Measurements from ENCODE around the gene FAM156B.
"Not testable (repeated sequence)": the region's sequence is repeated elsewhere in the genome, so short reads cannot be mapped to it uniquely, and the experiment has no call there.

FAM156B gene

DNA sequence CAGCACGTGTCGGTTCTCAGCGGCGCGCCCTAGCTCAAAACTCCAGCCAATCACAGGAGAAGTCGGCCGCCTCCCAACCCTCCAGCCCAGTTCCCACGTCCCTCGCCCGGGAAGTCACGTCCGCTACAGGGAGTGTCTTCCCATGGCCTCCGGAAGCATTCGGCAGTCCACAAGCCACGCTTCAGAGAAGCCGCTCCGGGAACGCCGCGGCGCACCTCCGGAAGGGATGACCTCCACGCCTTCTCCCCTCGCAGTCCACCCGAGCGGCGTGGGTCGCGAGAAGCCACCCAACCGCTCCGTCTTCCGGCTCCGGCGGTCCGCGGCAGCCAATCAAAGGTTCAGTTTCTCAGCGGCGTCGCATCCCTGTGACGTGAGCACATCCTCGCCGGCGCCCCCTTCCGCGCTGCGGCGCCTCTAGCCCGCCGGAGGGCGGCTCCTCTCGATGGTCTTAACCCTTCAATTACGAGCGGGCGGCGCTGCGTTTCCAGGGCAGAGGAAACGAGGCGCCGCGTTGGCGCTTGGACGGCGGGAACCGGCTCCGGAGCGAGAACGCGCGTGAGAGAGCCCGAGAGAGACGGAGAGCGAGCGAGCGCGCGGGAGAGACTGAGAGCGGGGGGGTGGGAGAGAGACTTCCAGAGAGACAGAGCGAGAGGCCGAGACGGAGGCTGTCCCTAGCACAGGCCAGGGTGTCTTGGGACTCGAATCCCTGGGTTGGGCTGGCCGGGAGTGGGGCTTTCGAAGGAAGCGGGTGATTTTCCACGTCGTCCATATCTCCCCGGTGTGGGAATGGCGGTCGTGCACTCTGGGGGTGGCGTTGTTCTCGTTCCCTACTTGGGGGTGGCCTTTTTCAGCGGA is at the start of gene FAM156B:
FAM156B (plus strand) TSS at position 476 of the 855 bp plus-strand sequence. CDS start 9,896 bp downstream, outside the sequence.
- not testable (repeated sequence) for DNase-seq (ENCODE audit: low read depth, low spot score)

DNA sequence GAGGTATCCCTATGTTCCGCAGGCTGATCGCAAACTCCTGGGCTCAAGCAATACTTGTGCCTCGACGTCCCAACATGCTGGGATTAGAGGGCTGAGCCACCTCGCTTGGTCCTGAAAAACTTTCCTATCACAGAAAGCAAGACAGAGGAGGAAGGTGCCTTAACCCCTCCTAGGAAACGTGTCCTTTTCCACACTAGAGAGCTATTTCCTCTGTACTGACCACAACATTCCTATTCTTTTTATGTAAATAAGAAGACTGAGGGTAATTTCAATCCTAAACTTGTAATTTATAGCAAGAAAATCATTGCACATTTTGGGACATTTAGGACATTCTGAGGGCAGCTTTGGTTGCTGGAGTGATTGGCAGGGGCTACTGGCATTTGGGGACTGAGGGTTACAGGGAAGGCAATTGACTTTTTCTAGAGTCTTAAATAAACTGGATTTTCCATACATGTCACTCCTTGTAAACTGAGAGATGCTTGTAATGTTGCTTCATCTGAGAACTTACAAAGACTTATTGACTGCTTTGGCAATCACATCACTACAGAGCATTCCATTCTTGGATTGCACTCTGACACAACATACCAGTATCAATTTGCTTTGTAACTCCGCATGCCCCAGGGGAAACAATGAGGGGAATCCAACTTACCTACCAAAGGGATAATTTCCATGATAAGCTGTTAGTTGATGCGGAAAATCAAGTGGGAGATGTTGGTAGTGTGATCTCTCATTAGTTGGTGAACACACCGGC is 44.8 kb upstream of the FAM156B start:
- no peak for DNase-seq (ENCODE audit: low read depth, low spot score)

- not testable (repeated sequence) for DNase-seq (ENCODE audit: low read depth, low spot score)
Observed at GRCh38 chrX:52856991-52857525, 40.1 kb upstream of the FAM156B start.

DNA sequence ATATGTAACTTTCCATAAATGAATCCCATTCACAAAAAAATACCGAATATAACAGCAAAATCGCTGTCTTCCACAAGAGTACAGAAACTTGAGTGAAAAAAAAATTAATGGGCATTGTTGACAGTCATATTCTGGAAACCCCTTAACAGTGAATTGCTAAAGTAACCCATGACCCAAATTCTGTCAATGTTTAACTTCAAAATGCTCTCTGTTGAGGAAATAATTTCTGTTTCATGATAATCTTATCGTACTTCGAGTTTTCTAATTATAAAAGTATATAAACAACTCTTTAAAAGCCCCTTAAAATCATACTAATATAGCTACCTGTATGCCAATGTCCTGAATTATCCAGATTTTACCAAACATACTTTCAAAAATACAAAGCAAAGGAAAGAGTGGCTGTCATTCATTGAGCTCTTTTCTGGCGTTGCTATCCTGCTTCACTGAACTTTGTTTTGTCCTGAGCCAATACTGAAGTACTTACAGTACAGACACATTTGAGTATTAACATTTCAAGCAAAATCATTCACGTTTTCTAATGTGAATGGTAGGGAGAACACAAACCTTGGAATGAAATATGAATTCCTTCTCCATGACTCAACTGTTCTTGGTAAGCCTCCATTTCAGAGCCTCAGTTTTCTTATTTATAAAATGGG is 31.7 kb upstream of the FAM156B start:
- DNase-seq (ENCODE audit: low read depth, low spot score): no peak

DNA sequence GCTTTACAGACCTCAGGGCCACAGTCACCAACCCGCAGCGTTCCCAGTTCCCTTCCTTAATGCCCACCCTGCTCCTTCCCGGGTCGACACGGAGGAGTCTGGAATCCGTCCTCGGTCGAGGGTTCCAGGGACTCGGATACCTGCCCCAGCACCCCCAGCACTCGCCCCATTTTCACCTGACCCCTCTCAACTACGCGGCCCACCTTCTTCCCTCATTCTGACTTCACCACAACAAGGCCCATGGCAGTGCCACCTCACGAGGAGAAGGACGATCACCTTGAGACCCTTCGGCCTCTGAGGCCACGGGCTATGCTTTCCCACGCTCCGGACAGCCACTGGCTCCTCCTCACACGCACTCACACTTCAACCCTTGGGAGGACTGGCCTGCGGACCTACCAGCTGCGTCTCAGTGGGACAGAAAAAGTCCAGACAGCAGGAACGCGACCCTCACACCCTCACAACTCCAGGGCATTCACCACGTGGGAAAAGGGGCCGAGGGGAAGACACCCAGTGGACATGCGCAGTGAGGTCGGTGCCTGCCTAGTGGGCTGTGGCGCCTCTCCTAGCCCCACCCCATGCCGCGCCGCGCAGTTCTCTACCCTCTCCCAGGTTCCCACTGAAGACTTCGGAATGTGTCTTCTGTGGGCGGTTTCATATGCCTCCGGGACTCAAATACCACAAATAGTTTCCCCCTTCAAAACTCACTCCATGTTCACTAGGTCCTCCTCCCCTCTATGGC is 29.4 kb upstream of the FAM156B start, which contains the start of gene XAGE3:
XAGE3 (minus strand) TSS at position 474 of the 739 bp plus-strand sequence. CDS start 950 bp downstream, outside the sequence.
- no peak for DNase-seq (ENCODE audit: low read depth, low spot score)

- DNase-seq (ENCODE audit: low read depth, low spot score): no peak
Observed at GRCh38 chrX:52870046-52870445, 27.1 kb upstream of the FAM156B start.

GRCh38 chrX:52873825-52874224 is 23.3 kb upstream of the FAM156B start:
- not testable (repeated sequence) for DNase-seq (ENCODE audit: low read depth, low spot score)

- DNase-seq (ENCODE audit: low read depth, low spot score): no peak
Observed at GRCh38 chrX:52874661-52875060, 22.5 kb upstream of the FAM156B start.

DNA sequence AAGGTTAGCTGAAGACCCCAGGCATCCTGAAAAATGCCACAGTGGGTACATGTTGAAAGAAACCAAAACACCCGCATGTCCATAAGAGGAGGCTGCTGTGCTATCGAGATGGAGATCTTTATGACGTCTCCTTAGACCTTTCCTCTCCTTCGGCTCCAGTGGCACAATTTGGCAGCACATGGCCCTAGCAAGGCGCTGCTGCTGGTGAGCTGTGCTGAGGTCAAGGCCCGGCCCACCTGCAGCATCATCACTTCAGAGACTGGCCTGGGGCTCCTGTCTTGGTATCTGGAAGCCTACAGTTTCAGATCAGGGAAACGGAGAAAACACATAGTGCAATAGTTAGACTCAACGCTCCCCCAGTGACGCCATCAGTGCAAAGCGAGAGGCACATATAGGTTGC is 21.7 kb upstream of the FAM156B start:
- DNase-seq (ENCODE audit: low read depth, low spot score): not testable (repeated sequence)

GRCh38 chrX:52876386-52876785 is 20.7 kb upstream of the FAM156B start:
- not testable (repeated sequence) for DNase-seq (ENCODE audit: low read depth, low spot score)

DNA sequence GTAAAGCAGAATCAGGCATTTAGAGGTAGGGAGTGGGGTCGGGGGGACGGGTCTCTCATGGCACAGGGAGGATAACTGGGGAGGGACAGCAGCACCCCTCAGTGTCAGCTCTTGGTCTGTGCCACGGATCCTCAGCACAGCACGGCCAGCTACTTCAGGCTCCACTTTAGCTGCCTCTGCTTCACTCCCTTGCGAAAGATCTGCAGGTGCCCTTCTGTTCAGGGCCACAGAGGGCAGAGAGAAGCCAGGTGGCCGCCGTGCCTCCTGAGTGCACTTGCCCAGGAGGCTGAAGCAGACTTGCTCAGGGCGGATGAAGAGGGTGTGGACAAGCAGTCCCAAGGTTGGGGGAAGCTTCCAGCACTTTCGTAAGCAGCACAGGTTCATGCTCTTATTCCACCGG is 9.7 kb upstream of the FAM156B start:
- not testable (repeated sequence) for DNase-seq (ENCODE audit: low read depth, low spot score)

DNA sequence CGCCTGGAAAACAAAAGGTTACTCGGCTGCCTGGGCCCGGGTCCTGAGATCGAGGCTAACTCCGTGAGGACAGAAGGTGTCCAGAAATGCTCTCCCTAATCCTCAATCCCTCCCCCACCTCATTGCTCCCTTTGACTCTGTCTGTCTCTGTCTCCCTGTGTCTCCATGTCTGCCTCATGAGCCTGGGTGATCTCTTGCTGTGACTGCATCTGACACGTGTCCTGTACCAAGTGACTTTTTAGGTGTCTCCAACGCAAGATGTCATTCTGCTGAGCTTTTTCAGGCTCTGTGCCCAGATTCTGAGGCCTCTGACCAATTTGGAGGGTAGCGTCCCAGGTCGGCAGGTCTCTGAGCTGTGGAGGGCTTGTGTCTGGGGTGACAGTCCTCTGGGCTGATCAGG is 9.0 kb upstream of the FAM156B start:
- not testable (repeated sequence) for DNase-seq (ENCODE audit: low read depth, low spot score)

DNA sequence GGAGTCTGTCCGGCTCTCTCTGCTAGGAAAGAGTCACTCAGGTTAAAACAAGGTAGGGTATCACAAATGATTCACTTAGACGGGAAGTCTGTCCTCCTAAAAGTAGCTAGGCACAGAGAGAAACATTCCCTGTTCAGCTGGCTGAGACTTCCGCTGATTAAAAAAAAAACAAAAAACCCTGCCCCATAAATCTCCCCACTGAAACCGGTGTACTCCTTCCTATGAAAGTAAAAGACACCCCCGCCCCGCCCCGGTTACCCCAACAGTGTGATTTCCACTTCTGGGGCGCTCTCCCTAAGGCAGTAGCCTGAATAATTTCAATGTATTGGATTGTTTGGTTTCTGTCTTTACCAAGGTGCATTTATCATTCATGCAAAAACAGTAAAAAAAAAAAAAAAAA is 692 bp upstream of the FAM156B start:
- DNase-seq (ENCODE audit: low read depth, low spot score): not testable (repeated sequence)

DNA sequence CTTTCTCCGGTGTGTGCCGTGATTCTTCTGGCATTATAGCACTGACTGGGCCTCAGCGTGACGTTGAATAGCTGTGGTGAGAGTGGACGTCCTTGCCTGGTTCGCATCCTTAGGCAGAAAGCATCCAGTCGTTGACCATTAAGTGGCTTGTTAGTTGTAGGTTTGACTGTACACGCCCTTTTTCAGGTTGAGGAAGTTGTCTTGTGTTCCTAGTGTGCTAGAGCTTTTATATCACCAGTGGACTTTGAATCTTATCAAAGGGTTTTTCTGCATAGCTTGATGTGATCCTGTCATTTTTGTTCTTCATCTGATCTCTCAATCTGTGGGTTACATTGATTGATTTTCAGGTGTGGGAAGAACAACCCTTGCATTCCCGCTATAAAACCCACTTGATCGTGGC is 8.4 kb downstream of the FAM156B start:
- DNase-seq (ENCODE audit: low read depth, low spot score): not testable (repeated sequence)

DNA sequence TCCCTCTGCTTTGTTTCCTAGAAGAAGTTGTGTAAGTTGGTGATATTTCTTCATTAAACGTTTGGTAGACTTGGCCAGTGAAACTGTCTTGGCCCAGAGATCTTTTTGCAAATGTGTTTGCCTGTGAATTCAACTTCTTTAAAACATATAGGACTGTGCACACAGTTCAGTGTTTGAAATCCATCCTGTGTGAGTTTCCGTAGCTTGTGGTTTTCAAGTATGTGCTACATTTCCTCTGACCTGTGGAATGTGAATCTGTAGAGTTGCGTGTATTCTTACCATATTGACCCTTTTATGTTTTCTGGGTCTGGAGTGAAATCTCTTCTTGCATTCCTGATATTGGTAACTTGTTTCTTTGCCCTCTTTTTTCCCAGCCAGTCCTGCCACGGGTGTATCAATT is 8.9 kb downstream of the FAM156B start:
- DNase-seq (ENCODE audit: low read depth, low spot score): not testable (repeated sequence)

- DNase-seq (ENCODE audit: low read depth, low spot score): not testable (repeated sequence)
Observed at GRCh38 chrX:52907137-52907536, 10.0 kb downstream of the FAM156B start.

- not testable (repeated sequence) for DNase-seq (ENCODE audit: low read depth, low spot score)
Observed at GRCh38 chrX:52907900-52908299, 10.8 kb downstream of the FAM156B start.

DNA sequence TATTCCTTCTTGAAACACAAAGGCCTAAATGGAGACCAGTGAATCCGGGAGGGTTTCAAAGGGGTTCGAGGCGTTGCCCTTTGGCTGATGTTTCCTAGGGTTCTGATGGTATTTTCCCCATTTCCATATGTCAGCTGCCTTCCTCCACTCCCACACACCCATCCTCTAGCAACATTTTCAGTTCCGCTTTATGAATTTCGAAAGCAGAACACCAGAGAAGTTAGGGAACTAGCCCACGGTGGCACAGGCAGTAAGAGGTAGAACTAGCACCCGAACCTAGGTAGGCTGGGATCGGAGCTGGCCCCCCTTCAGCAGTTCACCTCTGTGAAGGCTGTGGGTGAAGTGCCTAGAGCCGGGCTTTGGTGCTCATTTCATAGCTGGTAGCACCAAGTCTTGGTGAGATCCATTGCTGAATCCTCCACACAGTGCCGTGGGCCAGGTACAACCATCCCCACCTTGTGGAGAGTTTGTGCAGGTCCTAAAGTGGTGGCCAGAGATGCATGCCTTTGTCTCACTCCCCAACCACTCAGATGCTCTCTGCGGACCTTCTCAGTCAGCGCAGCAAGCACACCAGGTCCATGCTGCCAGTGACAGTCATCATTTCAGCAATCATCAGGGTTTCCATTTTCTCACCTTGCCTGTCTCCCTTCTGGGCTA is 12.3 kb downstream of the FAM156B start:
- not testable (repeated sequence) for DNase-seq (ENCODE audit: low read depth, low spot score)

GRCh38 chrX:52913681-52914080 is 16.6 kb downstream of the FAM156B start:
- not testable (repeated sequence) for DNase-seq (ENCODE audit: low read depth, low spot score)

DNA sequence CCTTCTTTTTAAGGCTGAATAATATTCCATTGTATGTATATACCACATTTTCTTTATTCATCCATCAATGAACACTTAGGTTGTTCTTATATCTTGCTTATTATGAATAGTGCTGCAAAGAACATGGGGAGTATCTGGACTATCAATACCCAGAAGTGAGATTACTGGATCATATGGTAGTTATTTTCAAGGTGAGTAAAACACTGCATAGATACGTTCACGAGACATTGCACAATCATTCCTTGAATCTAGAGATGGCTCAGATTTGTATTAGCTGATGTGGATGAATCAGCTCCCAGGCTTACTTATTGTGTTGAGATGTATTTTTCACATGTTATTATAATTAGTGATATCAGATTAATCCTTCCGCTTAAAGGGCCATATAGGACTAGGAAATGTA is 17.6 kb downstream of the FAM156B start:
- DNase-seq (ENCODE audit: low read depth, low spot score): not testable (repeated sequence)

Measured in brain pericyte (primary cell).